Calu3 (cell line): Measurements from ENCODE around the gene RPN1. TPM values are rescaled to one million over a fixed set of nuclear protein-coding genes. Genes with fewer than 3 reads are reported as not detected.
"Not testable (repeated sequence)": the region's sequence is repeated elsewhere in the genome, so short reads cannot be mapped to it uniquely, and the experiment has no call there.

Experiments
- BruUV-seq: library from RNA; stranded (reverse); fragments of 400-500 nt; replicated peaks from 2 replicates; lab custom pipeline; 2021; lab: Mats Ljungman, UMichigan
- CTCF ChIA-PET: fragments of 300-600 bp; sonication (Branson Sonifier 250); formaldehyde crosslinking; loops from one replicate; lab custom pipeline; 2022; ENCODE audit warnings: antibody characterized with exemption; lab: Charles Lee
- DNase-seq: peaks from one replicate; pipeline ENCODE4 v3.0.0; 2022
- H3K27ac Mint-ChIP-seq: one replicate; pipeline ENCODE4 v1.8.0; 2022; ENCODE audit warnings: mixed read lengths; ENCODE audit not compliant: unreplicated experiment
- H3K27me3 Mint-ChIP-seq: one replicate; pipeline ENCODE4 v1.8.0; 2022; ENCODE audit warnings: mixed read lengths; ENCODE audit not compliant: unreplicated experiment
- H3K36me3 Mint-ChIP-seq: one replicate; pipeline ENCODE4 v1.8.0; 2022; ENCODE audit warnings: mild to moderate bottlenecking, moderate library complexity, mixed read lengths; ENCODE audit not compliant: insufficient read depth, unreplicated experiment
- H3K4me1 Mint-ChIP-seq: one replicate; pipeline ENCODE4 v1.8.0; 2022; ENCODE audit warnings: mild to moderate bottlenecking, low read depth, mixed read lengths; ENCODE audit not compliant: unreplicated experiment
- H3K4me3 Mint-ChIP-seq: one replicate; pipeline ENCODE4 v1.8.0; 2022; ENCODE audit warnings: mild to moderate bottlenecking, low read depth, moderate library complexity, mixed read lengths; ENCODE audit not compliant: unreplicated experiment
- H3K9me3 Mint-ChIP-seq: one replicate; pipeline ENCODE4 v1.8.0; 2022; ENCODE audit warnings: low read depth, mixed read lengths; ENCODE audit not compliant: unreplicated experiment
- intact Hi-C: fragments of 100-400 bp; cut with micrococcal nuclease; formaldehyde crosslinking; loops from one replicate; pipeline ENCODE4 v1.10.0; 2022; ENCODE audit not compliant: unreplicated experiment
- total RNA-seq: library from RNA; stranded (reverse); gene quantifications from 2 replicates; pipeline ENCODE4 v1.2.3, GENCODE V29; 2022
- TF ChIP-seq, protein P1 (sequence below): fragments of 200-600 bp; IDR thresholded peaks from one replicate; pipeline ENCODE4 v1.8.0; 2022; ENCODE audit warnings: antibody characterized with exemption; ENCODE audit not compliant: unreplicated experiment

The RPN1 gene
- total RNA-seq, 1 experiment from 2014 or later: 474 TPM

DNA sequence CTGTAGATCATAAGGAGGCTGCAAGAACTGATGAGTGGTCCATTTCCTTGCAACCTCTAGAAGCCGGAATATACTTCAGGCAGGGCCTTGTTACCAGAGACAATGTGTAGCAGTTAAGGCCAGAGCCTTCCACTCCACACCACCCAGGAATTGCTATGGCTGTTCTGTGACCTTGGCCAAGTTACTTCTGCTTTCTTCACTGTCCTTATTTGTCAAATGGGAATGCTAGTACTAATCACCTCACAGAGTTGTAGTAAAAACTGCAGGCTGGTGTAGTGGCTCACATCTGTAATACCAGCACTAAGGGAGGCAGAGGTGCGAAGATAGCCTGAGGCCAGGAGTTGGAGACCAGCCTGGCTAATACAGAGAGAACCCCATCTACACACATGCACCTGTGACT, 28.7 kb upstream of the RPN1 start:
- Mint-ChIP-seq H3K27me3 (no peaks in the 10 kb centered on the region), H3K9me3 (no peaks in the 10 kb centered on the region), H3K4me1 (peaks cover 10% of the 10 kb centered on the region), H3K36me3 (peaks cover 21% of the 10 kb centered on the region), H3K4me3 (no peak overlapping the region), H3K27ac (no peak overlapping the region)
- no peak for DNase-seq
- CTCF ChIA-PET: interaction anchor here (0.9 kb wide), 1 partner anchor 166 kb away, joined by 3 read pairs; no protein-coding TSS in a partner anchor
- intact Hi-C loops: no loop called here
- BruUV-seq: no TSS peak
- TF ChIP-seq, protein P1, sequence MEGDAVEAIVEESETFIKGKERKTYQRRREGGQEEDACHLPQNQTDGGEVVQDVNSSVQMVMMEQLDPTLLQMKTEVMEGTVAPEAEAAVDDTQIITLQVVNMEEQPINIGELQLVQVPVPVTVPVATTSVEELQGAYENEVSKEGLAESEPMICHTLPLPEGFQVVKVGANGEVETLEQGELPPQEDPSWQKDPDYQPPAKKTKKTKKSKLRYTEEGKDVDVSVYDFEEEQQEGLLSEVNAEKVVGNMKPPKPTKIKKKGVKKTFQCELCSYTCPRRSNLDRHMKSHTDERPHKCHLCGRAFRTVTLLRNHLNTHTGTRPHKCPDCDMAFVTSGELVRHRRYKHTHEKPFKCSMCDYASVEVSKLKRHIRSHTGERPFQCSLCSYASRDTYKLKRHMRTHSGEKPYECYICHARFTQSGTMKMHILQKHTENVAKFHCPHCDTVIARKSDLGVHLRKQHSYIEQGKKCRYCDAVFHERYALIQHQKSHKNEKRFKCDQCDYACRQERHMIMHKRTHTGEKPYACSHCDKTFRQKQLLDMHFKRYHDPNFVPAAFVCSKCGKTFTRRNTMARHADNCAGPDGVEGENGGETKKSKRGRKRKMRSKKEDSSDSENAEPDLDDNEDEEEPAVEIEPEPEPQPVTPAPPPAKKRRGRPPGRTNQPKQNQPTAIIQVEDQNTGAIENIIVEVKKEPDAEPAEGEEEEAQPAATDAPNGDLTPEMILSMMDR: no peak

DNA sequence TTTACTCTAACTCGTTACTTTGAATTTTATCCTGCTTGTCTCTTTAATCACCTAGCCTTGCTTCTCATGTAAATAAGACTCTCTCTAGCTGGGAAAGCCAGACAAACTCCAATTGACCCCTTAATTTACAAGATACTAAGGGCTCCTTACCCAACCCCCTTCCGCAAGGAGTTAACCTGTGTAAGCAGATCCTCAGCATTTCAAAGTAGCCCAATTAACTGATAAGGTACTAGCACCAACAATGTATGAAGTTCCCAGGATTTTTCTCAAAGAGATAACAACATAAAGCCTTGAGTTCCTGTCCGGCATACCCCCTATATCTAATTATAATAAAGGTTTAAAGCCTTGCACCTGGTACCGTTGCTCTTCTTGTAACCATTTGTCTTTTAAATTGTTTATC, 25.2 kb upstream of the RPN1 start:
- H3K27me3 Mint-ChIP-seq, DNase-seq, H3K4me1 Mint-ChIP-seq, H3K4me3 Mint-ChIP-seq, CTCF ChIA-PET, intact Hi-C loops, BruUV-seq, H3K27ac Mint-ChIP-seq, H3K9me3 Mint-ChIP-seq: not testable (repeated sequence)
- peaks cover 13% of the 10 kb centered on the region for H3K36me3 Mint-ChIP-seq

DNA sequence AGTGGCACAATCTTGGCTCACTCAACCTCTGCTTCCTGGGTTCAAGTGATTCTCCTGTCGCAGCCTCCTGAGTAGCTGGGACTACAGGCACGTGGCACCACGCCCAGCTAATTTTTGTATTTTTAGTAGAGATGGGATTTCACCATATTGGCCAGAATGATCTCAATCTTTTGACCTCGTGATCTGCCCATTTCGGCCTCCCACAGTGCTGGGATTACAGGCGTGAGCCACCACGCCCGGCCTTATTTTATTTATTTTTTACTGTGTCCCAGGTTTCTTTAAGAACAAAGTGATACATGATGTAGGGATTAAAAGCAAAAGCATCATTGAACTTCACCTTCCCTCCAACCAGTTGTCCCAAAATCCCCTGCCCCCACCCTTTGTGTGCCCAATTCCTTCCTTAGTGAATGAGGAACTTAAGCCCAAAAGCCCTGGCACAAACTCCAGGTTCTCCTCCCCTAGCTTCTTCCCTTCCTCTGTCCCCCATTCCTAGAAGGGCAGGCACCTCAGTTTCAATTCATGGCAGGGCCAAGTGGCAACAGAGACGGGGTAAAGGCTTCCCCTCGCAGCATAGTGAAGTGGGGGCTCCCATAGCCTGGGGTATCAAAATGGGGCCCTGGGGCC, 23.7 kb upstream of the RPN1 start:
- Mint-ChIP-seq H3K27ac (no peak overlapping the region), H3K9me3 (no peaks in the 10 kb centered on the region), H3K4me3 (no peak overlapping the region), H3K36me3 (no peaks in the 10 kb centered on the region), H3K27me3 (peaks cover under 1% of the 10 kb centered on the region), H3K4me1 (no peaks in the 10 kb centered on the region)
- no TSS peak for BruUV-seq
- CTCF ChIA-PET: interaction anchor here (0.6 to 0.9 kb wide), 2 partner anchors 171 to 587 kb away, joined by 3 read pairs; no protein-coding TSS in a partner anchor
- DNase-seq: no peak
- TF ChIP-seq, protein P1: no peak
- intact Hi-C loops: no loop called here

DNA sequence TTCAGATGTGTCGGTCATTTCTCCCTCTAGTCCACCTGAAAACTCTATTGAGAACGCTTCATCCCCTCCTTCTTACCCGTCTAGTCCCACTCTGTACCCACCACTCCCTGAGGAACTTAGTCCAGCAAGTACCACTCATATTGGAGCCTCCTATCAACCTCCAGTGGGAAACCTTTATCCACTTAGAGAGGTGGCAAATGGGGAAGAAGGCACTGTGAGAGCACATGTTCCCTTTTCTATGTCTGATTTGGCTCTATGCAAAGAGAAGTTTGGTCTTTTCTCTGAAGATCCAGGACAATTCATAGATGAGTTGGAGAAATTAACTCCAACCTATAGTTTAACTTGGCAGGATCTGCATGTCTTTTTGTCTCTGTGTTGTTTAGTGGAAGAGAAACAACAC, 17.0 kb upstream of the RPN1 start:
- no peak for DNase-seq
- TF ChIP-seq, protein P1: no peak
- CTCF ChIA-PET: interaction anchor here (2.0 kb wide), 1 partner anchor 13 kb away, joined by 6 read pairs; no protein-coding TSS in a partner anchor
- H3K27ac Mint-ChIP-seq: no peak overlapping the region
- intact Hi-C loops: loop anchor here (10.0 kb wide), 1 partner anchor 207 kb away; the partner anchor contains the start of gene ACAD9
- no peaks in the 10 kb centered on the region for H3K9me3 Mint-ChIP-seq
- no peak overlapping the region for H3K4me3 Mint-ChIP-seq
- peaks cover 8% of the 10 kb centered on the region for H3K4me1 Mint-ChIP-seq
- no TSS peak for BruUV-seq
- no peaks in the 10 kb centered on the region for H3K36me3 Mint-ChIP-seq
- peaks cover 22% of the 10 kb centered on the region for H3K27me3 Mint-ChIP-seq
